GM18519 (cell line): ENCODE results near the gene NAP1L4.

Experiments
- ATAC-seq: cut with Tn5 transposase; IDR thresholded peaks from one replicate; pipeline ENCODE4 v1.9.1; 2021; ENCODE audit warnings: mild to moderate bottlenecking, moderate library complexity; ENCODE audit not compliant: unreplicated experiment, low FRiP score

NAP1L4 gene

DNA sequence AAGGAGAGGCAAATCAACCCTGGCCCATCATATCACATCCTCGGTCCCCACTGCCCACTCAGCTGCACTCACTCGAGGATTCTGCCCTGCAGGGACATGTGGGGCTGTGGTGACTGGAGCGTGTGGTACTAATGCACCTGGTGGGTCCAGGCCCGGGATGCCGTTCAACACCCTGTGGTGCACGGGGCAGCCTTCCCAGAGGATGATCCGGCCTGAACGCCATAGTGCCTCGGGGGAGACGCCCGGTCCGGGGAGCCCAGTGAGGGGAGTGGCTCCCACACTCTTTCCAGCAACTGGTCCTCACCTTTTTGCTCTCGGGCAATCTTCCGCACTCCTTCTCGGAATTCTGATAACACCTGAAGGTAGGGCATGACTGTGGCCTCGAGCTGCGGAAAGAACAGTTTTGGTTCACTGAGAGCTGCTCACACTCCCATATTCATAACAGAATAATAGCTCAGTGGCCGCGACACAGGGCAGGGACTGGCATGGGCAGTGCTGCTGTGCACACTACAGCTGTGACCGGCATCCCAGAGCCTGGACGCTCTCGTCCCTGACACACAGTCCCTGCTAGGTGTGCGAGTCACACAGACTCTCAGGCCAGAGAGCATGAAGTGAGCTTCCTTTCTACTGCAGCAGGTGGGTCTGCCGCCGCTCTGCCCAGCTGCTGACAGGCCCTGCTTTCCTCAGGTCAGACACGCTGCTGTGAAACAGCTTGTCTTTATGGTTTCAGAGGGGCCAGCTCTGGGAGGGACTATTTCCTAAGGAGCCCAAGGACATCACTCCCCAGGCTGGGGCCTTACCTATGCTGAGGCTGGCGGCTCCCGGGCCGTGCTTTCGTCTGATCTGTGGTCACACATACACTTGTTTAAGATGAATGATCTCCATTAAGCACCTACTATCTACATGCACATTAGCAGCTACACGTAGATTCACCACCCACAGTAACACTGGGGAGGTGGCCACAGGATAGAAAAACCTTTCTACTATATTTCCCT lies 20.1 kb upstream of the NAP1L4 start:
- ATAC-seq = no peak

DNA sequence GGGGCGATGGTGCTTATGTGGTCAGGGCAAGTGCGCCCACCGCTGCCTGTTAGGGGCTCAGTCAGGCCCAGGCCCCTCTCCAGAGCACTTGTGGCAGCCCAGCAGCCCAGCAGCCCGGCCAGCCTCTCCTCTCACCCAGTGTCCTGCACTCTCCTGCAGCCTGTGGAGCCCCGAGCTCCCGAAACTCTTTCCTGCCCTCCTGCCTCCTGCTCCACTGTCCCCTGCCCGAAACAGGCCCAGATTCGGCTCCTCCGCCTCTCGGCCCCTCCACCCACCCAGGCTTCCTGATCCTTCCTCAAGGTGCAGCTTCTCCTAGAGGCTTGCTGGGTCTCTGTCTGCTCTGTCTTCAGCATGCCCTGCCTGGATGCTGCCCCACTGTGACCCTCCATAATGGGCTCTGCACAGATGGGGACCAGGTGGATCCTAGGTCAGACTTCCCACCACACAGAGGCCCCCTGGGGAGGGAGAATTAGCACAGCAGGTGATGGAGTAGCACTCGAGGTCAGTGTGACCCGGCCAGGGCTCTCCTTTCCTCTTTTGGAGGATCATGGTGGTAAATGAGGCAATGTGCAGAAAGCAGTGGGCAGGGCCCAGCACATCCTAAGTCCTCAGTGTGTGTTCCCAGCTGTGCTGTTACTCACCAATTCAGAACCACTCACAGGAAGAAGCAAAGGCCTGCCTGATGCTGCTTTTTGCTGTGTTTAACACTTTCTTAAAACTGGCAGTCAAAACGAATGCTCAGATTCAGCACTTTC lies 18.6 kb upstream of the NAP1L4 start:
- no peak for ATAC-seq

DNA sequence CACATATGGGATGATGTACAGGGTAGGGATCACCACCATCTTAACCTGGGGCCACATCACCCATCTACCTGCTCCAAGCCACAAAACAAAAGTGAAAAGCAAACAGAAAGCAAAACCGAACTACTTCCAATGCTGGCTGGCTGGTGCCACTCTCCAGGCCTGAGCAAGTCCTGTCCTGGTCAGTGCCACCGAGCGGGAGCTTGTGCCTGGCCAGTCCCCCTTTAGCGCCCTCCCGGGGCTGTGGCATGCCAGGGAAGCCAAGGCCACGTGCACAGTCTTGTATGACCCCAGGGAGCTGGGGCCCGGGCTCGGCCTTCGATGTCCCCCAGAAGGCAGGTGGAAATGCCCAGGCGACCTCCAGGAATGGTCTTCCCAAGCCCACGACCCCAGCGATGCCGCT lies 17.9 kb upstream of the NAP1L4 start:
- ATAC-seq = no peak

DNA sequence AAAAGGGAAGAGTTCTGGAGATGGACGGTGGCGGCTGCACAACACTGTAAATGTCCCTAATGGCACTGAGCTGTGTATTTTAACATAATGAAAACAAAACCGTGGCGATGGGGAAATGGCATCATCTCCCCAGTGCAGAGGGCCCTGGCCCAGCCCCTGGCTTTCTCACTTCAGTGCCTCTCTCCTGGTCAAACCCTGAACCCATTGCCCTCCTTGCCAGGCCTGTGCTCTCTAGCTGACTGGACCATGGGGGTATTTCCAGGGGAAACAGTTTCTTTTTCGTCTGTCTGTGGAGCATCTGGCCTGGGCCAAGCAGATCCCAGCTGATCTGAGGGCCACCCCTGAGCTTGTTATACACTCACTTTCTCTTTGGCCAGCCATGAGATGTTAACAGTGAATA lies 17.4 kb upstream of the NAP1L4 start:
- ATAC-seq = no peak

DNA sequence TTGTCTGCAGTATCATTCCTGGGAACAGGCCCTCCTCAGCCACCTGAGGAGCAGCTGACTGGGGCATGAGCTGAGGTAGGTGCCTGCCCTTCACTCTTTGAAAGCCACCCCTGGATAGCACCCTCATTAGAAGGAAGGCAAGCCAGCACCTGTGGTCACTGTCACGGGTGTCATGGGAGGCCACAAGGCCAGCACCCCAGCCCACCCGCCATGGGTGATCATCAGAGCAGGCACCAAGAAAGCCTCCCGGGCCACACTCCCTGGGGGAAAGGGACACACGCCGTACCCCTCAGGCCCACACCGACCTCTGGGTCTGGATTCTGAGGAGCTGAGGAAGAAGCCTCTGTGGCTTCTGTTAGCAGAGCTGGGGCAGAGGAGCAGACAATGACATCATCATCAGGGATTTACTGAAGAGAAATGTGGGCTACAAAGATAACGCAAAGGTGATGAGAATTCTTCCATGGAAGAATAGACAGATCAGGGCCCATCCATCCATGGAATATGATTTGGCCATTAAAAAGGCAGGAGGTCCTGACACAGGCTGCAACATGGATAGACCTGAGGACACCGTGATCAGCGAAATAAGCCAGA lies 16.7 kb upstream of the NAP1L4 start:
- no peak for ATAC-seq

DNA sequence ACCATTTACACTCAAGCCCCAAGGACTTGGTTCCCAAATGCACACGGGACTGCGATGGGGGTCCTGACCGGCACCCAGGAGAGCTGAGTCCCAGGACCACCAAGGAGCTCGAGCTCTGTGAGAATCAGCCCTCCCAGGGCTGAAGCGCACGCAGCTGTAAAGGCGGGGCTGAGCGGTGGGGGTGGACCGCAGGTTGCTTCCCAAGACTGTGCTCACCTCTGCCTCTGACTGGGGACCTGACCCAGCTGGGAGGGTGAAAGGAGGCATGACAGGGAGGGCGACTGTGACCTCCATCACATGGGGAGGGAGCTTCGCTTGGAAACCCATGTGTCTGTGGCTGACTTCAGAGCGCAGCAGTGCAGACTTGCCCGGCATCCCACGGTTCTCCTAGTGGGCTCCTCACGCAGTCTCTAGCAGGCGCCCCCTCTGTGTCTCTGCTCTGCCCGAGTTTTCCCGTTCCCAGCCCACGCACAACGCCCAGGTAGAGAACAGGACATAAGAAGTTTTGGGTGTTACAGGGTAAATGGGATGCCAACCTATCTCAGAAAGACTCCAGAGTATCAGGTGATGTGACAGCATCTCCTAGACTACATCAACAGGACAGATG lies 15.4 kb upstream of the NAP1L4 start:
- ATAC-seq = no peak

DNA sequence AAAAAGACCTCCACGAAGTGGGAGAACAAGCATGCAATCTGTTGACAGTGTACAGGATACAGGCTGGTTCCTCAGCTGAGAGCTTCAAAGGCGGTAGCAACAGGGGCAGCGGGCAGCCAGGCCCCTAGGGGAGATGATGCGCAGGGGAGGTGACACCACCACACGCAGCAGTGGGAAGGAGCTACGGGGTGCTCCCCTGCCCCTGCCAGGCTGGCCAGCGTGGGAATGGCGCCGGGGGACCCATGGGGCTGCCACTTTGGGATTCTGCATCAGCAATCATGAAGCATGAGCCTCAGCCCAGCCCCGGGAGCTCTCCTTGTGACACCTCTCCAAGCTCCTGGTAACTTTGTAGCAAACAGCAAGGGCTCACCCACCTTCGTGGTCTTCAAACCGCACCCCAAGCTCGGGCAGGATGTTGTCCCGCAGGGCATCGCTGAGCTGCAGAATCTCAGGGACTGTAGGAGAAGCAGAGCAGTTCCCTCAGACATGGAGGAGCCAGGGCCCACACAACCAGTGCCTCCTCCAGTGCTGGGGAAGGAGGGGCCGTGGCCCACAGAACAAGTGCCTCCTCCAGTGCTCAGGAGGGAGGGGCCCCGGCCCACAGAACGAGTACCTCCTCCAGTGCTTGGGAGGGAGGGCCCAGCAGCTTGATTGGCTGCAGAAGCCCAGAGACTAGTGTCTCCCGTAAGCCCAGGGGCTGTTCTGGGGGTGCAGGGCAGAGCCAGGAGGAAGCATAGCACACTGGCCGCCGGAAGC lies 14.6 kb upstream of the NAP1L4 start:
- ATAC-seq = no peak

DNA sequence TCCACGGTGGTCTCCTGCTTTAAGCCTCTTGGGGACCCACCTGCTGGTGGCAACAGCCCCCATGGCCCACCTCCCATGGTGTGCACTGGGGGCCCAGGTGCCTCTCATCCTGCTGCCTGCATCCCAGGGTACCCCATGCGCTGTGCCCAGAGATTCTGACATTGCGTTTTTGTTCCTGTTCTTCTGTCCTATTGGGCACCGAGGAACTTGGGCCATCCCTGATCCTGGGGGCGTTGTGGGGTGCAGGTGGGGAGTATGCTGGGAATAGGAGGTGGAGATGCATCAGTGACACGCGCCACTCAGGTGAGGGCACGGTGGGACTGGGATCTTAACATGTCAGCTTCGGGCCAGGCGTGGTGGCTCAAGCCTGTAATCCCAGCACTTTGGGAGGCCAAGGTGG lies 12.4 kb upstream of the NAP1L4 start:
- no peak for ATAC-seq

DNA sequence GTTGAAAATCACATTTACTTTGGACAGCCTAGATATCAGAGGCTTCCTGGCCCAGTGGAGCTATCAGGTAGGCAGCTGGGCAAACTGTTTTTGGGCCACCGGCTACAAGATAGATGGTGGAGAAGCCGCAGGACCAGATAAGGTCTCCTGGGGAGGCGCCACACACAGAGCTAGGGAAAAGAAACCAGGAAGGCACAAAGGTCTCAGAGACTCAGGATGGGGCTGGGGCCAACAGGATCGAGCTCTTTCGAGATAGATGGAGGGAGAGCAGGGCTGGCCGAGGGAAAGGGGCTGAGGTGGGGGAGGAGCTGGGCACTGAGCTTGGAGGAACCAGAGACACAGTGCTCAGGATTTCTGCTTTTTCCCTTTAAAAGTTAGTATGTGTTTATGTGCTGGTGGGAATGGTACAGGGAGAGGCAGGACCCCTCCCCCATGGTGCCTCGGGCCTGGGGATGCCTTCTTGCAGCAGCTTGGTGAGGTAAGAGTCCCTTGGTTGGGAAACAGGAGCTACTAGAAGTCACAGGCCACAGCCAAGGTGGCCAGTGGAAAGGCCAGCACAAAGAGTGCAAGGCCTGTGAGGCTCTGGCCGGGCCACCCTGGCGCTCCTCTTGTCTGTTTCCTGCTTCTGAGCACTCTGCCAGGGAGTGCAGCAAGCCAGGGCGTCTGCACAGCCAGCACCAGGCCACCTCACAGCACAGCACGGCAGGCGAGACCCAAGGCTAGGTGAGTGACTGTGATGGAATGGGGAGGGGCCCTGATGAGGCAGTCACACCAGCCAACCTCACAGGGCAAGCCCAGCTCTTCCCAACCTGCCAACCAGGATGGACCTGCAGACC lies 11.5 kb upstream of the NAP1L4 start:
- no peak for ATAC-seq

DNA sequence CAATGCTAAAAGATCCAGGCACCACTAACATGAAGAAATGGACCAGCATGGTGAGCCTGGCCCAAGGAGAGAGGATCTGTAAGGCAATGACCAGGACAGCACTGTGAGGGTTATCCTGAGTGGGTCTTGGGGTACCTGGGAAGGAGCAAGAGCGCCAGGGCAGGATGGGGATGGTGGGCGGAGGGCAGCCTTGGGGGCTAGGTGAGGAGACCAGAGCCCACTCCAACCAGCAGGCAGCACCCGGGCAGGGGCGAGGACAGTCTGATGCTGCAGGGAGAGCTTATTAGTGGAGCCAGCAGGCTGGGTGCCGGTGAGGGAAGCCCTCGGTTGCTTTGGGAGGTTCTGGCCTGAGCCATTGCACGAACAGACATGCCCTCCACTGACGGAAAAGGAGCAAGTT lies 10.7 kb upstream of the NAP1L4 start:
- no peak for ATAC-seq

DNA sequence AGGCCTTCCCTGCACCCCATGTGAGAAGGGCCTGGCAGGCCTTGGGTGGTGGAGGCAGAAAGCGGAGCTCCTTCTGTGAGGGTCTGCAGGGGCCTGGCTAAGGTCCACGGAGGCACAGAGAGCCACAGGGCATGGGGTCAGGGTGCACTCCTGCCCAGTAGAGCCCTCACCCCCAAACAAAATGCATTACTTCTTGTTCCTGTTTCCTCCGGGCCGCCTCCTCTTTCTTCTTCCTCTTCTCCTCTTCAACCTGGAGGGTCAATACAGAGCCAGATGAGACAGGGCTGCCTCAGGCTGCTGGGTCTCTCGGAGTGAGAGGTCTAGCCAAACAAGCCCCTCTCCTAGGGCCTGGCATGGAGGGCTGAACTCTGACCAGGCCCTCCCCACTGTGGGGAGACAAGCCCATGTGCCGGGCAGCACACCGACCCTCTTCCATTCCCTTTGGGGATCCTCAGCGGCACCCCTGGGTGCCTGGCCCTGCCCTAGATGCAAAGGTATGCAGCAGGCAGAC lies 10.3 kb upstream of the NAP1L4 start:
- no peak for ATAC-seq

DNA sequence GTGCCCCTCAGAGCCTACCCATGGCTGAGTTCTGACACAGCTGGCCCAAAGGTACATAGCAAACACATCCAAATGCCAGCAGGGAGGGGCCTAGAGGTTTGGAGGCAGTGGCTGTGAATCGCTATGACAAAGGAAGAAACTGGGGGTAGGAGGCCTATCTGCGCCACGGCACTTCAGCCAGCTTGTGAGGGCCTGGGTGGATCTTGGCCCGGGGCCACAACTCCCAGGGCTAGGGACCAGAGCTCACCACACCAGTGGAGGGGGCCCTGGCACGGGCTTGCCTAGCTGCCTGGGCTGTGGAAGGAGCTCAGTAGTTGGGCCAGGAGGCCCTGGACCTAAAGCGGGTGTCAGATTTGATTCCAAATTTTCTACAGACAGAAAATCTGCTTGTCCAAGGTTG lies 9.4 kb upstream of the NAP1L4 start:
- no peak for ATAC-seq

DNA sequence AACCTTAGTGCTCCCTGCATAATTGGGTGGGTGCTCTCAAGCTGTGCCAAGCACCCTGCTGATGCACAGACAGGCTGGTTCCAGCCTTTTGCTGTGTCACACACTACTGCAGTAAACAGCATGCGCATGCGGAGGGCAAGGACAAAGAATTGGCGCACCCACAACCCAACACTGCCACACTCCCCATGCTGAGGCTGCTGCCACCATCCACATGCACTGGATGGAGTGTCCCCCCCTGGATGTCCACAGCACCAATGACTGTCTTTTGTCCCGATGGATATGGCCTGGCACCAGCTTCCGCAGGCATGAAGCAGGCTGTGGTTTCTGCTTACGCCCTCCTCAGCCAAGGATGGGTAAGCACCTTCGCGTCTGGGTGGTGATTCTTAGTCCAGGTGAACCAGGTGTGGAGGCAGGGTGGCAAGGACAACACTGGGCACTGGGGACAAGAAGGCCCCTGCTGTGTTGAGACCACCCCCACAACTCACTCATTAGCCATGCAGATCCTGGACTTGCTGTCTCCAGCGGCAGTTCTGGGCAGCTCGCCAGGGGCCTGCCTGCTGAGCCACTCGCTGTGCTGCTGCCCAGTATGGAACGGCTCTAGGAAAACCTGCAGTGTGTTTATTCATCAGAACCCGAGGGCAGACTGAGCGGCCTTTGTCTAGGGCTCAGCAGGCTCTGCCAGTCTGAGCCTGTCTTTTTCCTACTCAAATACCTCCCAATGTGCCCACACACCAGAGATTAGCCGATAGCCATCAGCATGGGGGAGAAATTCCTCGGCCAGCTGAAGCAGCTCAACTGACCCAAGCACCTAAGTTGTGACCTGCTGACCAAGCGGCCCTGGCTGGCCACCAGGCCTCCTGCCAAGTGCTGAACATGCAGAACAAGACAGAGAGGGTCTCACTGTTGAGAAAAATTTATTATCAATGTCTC lies 8.2 kb upstream of the NAP1L4 start:
- ATAC-seq = no peak

DNA sequence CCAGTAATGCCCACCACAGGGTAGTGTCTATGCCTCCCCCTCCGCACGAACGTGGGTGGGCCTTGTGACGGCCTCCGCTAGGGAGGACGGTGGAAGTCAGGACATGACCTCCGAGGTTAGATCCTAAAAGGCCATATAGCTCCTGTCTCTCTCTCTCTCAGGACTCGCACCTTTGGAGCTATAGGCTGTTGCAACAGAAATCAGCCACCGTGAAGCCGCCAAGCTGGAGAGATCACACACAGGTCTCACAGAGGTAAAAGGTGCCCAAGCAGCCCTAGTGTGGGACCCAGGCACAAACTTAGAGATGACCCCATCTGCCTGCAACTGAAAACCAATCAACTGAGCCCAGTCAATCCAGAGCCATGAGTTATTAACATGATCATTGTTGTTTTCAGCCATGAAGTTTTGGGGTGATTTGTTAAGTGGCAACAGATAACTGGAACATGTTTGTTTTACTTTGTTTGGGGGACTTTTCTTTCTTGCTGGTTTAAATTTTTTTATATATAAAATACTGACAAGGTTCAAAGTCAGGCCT lies 7.4 kb upstream of the NAP1L4 start:
- no peak for ATAC-seq

DNA sequence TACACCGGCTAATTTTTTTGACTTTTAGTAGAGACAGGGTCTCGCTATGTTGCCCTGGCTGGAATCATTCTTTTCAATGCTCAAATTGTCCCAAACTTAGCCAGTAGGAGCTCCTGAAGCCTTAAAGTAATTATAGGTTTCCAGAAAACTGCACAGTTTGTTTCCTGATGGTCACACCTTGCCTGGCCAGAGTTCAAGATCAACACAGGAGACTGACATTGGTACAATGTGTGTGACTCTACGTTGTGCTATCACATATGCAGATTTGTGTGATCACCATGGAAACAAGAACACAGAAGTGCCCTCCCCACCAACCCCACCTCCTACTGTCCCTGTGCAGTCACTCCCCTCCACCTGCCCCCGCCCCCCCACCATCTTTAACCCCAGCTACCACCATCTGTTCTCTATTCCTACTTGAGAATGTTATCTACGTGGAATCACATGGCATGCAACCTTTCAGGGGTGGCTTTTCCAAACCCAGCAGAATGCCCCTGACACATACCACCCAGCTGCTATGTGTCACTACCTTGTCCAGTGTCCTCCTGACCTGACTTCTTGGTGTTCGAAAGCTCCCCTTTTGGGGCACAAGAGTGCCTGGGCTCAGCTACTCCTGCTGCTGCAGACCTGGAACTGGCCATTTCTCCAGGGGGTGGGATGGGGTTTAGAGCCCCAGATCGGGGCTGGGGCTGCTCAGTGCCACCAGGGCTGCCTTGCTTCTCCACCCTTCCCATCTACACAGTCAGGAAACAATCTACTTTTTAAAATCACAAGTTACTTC lies 6.1 kb upstream of the NAP1L4 start:
- no peak for ATAC-seq

DNA sequence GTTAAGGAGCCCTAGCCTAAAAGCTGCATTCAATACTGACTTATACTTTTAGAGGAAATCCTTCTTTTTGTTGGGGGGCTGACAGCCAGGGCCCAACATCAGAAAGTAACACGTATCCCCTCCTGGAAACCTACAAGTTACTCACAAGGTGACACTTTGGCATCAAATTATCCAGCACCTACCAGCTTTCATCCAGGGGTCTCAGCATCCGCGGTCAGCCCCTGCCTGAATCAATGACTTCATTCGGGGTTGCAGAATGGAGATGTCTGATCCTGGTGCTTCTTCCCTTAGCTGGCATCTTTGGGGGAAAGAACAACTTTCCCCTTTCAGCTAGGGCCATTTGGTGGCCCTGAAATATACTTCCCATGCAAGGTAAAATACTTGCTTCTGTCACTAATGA lies 5.3 kb upstream of the NAP1L4 start:
- ATAC-seq = no peak

DNA sequence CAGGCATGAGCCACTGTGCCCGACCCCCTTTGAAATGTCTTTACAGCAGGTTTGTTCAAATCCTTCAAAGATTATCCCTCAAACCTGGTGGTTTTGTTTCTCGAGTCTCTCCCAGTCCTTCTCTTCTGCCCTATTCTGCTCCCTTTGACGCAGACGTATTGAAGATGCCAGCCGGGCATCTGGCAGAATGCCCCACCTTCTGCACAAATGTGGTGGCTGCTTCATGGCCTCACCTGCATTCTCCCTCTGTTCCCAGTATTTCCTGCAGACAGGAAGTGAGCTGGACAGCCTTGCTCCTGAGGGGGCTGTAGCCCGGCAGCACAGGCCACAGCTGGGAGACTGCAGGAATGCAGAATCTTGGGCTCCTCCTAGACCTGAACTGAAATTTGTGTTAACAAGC lies 4.8 kb upstream of the NAP1L4 start:
- no peak for ATAC-seq
